Prostate gland (tissue), 2 donors: ENCODE data around the gene SLC25A1. TPM values are rescaled to one million over a fixed set of nuclear protein-coding genes. Genes with fewer than 3 reads are reported as not detected.
A peak's percentile ranks its signal among the peaks of the same experiment; 100 is the strongest.

Experiments used
- DNase-seq: peaks from one replicate; pipeline ENCODE4 v3.0.0-alpha.2; 2019; ENCODE audit warnings: low spot score
- H3K27ac ChIP-seq, 2 donors: fragments of 200-600 bp; sonication (generic); 2 replicates each; pipeline ENCODE4 v1.5.1; 2017 to 2019
- H3K27me3 ChIP-seq: fragments of 200-600 bp; sonication (generic); replicated peaks from 2 replicates; pipeline ENCODE4 v1.5.1; 2019; ENCODE audit not compliant: insufficient read depth
- H3K36me3 ChIP-seq, 2 donors: fragments of 200-600 bp; sonication (generic); 1 replicate in 1 of 2; 2 replicates in 1 of 2; pipeline versions ENCODE4 v1.5.1 to v1.8.1; 2017 to 2019
- H3K4me1 ChIP-seq: fragments of 200-600 bp; sonication (generic); replicated peaks from 2 replicates; pipeline ENCODE4 v1.5.1; 2019
- H3K4me3 ChIP-seq, 2 donors: fragments of 200-600 bp; sonication (generic); 2 replicates each; pipeline ENCODE4 v1.5.1; 2017 to 2019
- H3K9me3 ChIP-seq: fragments of 200-600 bp; sonication (generic); 2 replicates; pipeline ENCODE4 v1.5.1; 2017
- POLR2A ChIP-seq: fragments of 450-650 bp; IDR thresholded peaks from one replicate; pipeline ENCODE4 v1.6.1; 2016; ENCODE audit warnings: antibody characterized with exemption, mild to moderate bottlenecking
- POLR2AphosphoS5 ChIP-seq: sonication (generic); formaldehyde crosslinking; IDR thresholded peaks from one replicate; pipeline ENCODE4 v1.6.1; 2017; ENCODE audit warnings: antibody characterized with exemption
- WGBS: methylation state at CpG from one replicate; pipeline ENCODE4 v1.1.5; 2018; 5-methylcytosine and 5-hydroxymethylcytosine counted together
- intact Hi-C: fragments of 100-400 bp; cut with DNase I; formaldehyde crosslinking; loops from one replicate; pipeline ENCODE4 v1.14.2; 2022
- total RNA-seq, 2 donors: library from RNA; depleted of rRNA; stranded (reverse); fragments of >200 nt; gene quantifications; one replicate each; pipeline ENCODE4 v1.1.0, GENCODE V29; 2016
- TF ChIP-seq, protein P1 (sequence below), 4 experiments: fragments of 200-600 bp in 2 of 4; fragments of 450-650 bp in 2 of 4; sonication (generic) in 2 of 4; IDR thresholded peaks; 1 replicate in 3 of 4; 2 replicates in 1 of 4; pipeline ENCODE4 v1.5.1; 2016 to 2019; ENCODE audit warnings: antibody characterized with exemption in 4 of 4, mild to moderate bottlenecking in 2 of 4, moderate library complexity in 2 of 4

Gene SLC25A1
- total RNA-seq, 2 donors from 2014 or later, result 79.1 to 113 TPM

GRCh38 chr22:19181786-19182471, 3.4 kb upstream of the SLC25A1 start:
- intact Hi-C loops, result loop anchor here (2.0 to 5.0 kb wide), 2 partner anchors 250 to 297 kb away; partner anchors contain the start of genes CDC45, HIRA, MRPL40 and UFD1
- H3K4me1 ChIP-seq, result peaks cover 8% of the 10 kb centered on the region
- no peaks in the 10 kb centered on the region for H3K36me3 ChIP-seq
- TF ChIP-seq, protein P1, sequence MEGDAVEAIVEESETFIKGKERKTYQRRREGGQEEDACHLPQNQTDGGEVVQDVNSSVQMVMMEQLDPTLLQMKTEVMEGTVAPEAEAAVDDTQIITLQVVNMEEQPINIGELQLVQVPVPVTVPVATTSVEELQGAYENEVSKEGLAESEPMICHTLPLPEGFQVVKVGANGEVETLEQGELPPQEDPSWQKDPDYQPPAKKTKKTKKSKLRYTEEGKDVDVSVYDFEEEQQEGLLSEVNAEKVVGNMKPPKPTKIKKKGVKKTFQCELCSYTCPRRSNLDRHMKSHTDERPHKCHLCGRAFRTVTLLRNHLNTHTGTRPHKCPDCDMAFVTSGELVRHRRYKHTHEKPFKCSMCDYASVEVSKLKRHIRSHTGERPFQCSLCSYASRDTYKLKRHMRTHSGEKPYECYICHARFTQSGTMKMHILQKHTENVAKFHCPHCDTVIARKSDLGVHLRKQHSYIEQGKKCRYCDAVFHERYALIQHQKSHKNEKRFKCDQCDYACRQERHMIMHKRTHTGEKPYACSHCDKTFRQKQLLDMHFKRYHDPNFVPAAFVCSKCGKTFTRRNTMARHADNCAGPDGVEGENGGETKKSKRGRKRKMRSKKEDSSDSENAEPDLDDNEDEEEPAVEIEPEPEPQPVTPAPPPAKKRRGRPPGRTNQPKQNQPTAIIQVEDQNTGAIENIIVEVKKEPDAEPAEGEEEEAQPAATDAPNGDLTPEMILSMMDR (IDR thresholded peaks at IDR 0.05), result no peak
- TF ChIP-seq POLR2A, result no peak
- no peak for TF ChIP-seq POLR2AphosphoS5
- 66% methylated on average over 12 of the region's 12 CpGs for WGBS
- no peak overlapping the region for H3K27ac ChIP-seq
- H3K4me3 ChIP-seq, result no peak overlapping the region
- no peak for DNase-seq
- no peaks in the 10 kb centered on the region for H3K9me3 ChIP-seq
- H3K27me3 ChIP-seq, result no peaks in the 10 kb centered on the region

GRCh38 chr22:19180740-19181410, 2.3 kb upstream of the SLC25A1 start:
- 90% methylated on average over 11 of the region's 11 CpGs for WGBS
- H3K9me3 ChIP-seq, result no peaks in the 10 kb centered on the region
- no peak overlapping the region for H3K4me3 ChIP-seq
- no peak overlapping the region for H3K27ac ChIP-seq
- peaks cover 12% of the 10 kb centered on the region for H3K4me1 ChIP-seq
- no peaks in the 10 kb centered on the region for H3K27me3 ChIP-seq
- DNase-seq, result no peak
- intact Hi-C loops, result loop anchor here (2.0 to 5.0 kb wide), 2 partner anchors 251 to 298 kb away; partner anchors contain the start of genes CDC45, HIRA, MRPL40 and UFD1
- TF ChIP-seq POLR2A (no peak), POLR2AphosphoS5 (no peak)
- TF ChIP-seq, protein P1 (IDR thresholded peaks at IDR 0.05), result no peak
- H3K36me3 ChIP-seq, result no peaks in the 10 kb centered on the region

DNA sequence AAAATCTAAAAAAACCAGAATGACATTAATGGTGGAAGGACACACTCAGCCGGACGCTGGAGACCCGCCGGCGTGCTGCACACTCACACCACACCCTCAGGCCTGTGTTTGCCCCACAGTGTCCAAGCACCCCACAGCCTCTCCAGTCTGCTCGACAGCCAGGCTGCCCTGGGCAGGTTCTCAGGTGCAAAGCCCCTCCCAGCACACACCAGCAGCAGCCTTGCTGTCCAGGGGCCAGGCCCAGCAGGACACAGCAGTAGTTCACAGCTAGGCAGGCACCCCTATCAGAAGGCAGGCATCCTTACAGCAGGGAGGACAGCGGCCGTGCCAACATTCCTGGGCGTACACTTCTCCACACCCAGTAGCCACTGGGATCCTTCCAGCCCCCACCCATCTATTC, 1.7 kb upstream of the SLC25A1 start:
- Histone ChIP-seq H3K4me3 (no peak overlapping the region), H3K36me3 (no peaks in the 10 kb centered on the region), H3K4me1 (peaks cover 12% of the 10 kb centered on the region), H3K27ac (no peak overlapping the region), H3K9me3 (no peaks in the 10 kb centered on the region), H3K27me3 (no peaks in the 10 kb centered on the region)
- DNase-seq, result no peak
- TF ChIP-seq POLR2AphosphoS5 (no peak), POLR2A (no peak)
- TF ChIP-seq, protein P1 (IDR thresholded peaks at IDR 0.05), result no peak
- WGBS, result 86% methylated on average over 9 of the region's 9 CpGs
- intact Hi-C loops, result loop anchor here (2.0 to 5.0 kb wide), 2 partner anchors 252 to 299 kb away; partner anchors contain the start of genes CDC45, HIRA, MRPL40 and UFD1

DNA sequence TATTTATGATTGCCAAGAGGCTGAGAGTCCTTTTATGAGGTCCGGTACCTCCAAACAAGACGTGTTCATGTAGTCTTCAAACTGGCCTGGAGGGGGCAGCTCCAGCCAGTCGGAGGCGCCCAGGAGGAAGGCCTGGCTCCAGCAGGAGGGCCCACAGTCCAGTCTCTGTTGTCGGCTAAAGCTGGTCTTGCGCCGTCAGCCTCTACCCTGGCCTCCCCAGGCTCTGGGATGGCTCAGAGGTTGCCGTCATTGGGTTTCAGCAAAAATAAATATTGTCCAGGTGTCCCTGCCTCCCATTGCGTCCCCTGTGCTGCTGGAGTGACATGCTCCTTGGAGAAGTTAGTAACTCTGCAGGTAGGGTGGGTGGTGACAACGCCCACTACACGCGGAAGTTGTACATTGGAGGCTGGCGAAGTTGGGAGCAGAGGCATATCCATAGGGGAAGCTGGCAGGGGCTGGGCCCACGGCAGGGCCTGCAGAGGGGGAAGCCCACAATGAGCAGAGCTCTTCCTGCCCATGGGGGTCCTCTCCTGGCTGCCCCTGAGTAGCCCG, 1.0 kb upstream of the SLC25A1 start:
- peak; percentile 75 for DNase-seq
- Histone ChIP-seq H3K4me1 (peaks cover 12% of the 10 kb centered on the region), H3K36me3 (no peaks in the 10 kb centered on the region), H3K27me3 (no peaks in the 10 kb centered on the region), H3K27ac (peak overlapping the region; percentile 90 to 97), H3K4me3 (peak overlapping the region in 1 of 2 donors; percentile 92), H3K9me3 (no peaks in the 10 kb centered on the region)
- 37% methylated on average over 15 of the region's 15 CpGs for WGBS
- TF ChIP-seq, protein P1 (IDR thresholded peaks at IDR 0.05), result peak; percentile 37 to 76 (median 70)
- peak; percentile 48 for TF ChIP-seq POLR2AphosphoS5
- TF ChIP-seq POLR2A, result no peak
- intact Hi-C loops, result loop anchor here (2.0 to 5.0 kb wide), 3 partner anchors 113 to 299 kb away; partner anchors contain the start of genes CDC45, CLTCL1, HIRA and MRPL40
